Anterior cingulate cortex (tissue), 58 donors: ENCODE measurements around the gene DYDC1.
"Not testable (repeated sequence)": the region's sequence is repeated elsewhere in the genome, so short reads cannot be mapped to it uniquely, and the experiment has no call there.

ENCODE experiments used
- DNase-seq, 58 donors: peaks; one replicate each; lab custom pipeline; 2025; lab: John Stamatoyannopoulos, UW

DYDC1 gene

GRCh38 chr10:80356563-80356988 is at the start of gene DYDC1, which contains the start of gene DYDC2:
TSS of gene DYDC1 (minus strand) at chr10:80356755. CDS start at chr10:80352601, 4,154 bp downstream.
TSS of gene DYDC2 (plus strand) at chr10:80356781. CDS start at chr10:80362444, 5,663 bp downstream.
- DNase-seq = peak in 16 of 58 donors; percentile 3 to 64 (median 22)

GRCh38 chr10:80406204-80406603 is 49.6 kb upstream of the DYDC1 start:
- peak in 1 of 58 donors; percentile 55 for DNase-seq

- no peak for DNase-seq
These were observed 49.1 kb upstream of the DYDC1 start for GRCh38 chr10:80405626-80406025.

- no peak for DNase-seq
These were observed 48.5 kb upstream of the DYDC1 start for GRCh38 chr10:80405035-80405434.

GRCh38 chr10:80400136-80400804 is 43.7 kb upstream of the DYDC1 start:
- DNase-seq = no peak

- DNase-seq = no peak
These were observed 40.5 kb upstream of the DYDC1 start for GRCh38 chr10:80397014-80397413.

- DNase-seq = no peak
These were observed 37.9 kb upstream of the DYDC1 start for GRCh38 chr10:80394358-80394916.

- no peak for DNase-seq
These were observed 35.7 kb upstream of the DYDC1 start for GRCh38 chr10:80392250-80392649.

GRCh38 chr10:80390740-80391139 is 34.2 kb upstream of the DYDC1 start:
- no peak for DNase-seq

- DNase-seq = peak in 12 of 58 donors; percentile 7 to 38 (median 12)
These were observed 26.4 kb upstream of the DYDC1 start for GRCh38 chr10:80382989-80383388.

GRCh38 chr10:80380185-80380584 is 23.6 kb upstream of the DYDC1 start:
- DNase-seq = no peak

GRCh38 chr10:80379701-80380100 is 23.1 kb upstream of the DYDC1 start:
- DNase-seq = no peak

GRCh38 chr10:80373502-80373901 is 16.9 kb upstream of the DYDC1 start:
- no peak for DNase-seq

- peak in 7 of 58 donors; percentile 4 to 22 (median 10) for DNase-seq
These were observed 16.1 kb upstream of the DYDC1 start for GRCh38 chr10:80372675-80373074.

- DNase-seq = no peak
These were observed 14.9 kb upstream of the DYDC1 start for GRCh38 chr10:80371467-80371866.

- no peak for DNase-seq
These were observed 9.0 kb upstream of the DYDC1 start for GRCh38 chr10:80365510-80365909.

- DNase-seq = no peak
These were observed 3.1 kb upstream of the DYDC1 start for GRCh38 chr10:80359644-80360043.

GRCh38 chr10:80358925-80359324 is 2.4 kb upstream of the DYDC1 start:
- DNase-seq = not testable (repeated sequence)

GRCh38 chr10:80357851-80358125 is 1.2 kb upstream of the DYDC1 start:
- DNase-seq = no peak

- peak in 1 of 58 donors; percentile 64 for DNase-seq
These were observed 665 bp upstream of the DYDC1 start for GRCh38 chr10:80356989-80357850.

- DNase-seq = no peak
These were observed 5.3 kb downstream of the DYDC1 start for GRCh38 chr10:80351220-80351619.
